ENCODE results near the gene ATN1. TPM values are rescaled to one million over a fixed set of nuclear protein-coding genes. Genes with fewer than 3 reads are reported as not detected.
"Not testable (repeated sequence)": the region's sequence is repeated elsewhere in the genome, so short reads cannot be mapped to it uniquely, and the experiment has no call there.

Gene ATN1
- total and polyA plus RNA-seq, 2 of the 8 experiments (the other 6 are each of a cell fraction or from before 2014, with no cell fraction given), result 20.6 to 73.4 TPM

DNA sequence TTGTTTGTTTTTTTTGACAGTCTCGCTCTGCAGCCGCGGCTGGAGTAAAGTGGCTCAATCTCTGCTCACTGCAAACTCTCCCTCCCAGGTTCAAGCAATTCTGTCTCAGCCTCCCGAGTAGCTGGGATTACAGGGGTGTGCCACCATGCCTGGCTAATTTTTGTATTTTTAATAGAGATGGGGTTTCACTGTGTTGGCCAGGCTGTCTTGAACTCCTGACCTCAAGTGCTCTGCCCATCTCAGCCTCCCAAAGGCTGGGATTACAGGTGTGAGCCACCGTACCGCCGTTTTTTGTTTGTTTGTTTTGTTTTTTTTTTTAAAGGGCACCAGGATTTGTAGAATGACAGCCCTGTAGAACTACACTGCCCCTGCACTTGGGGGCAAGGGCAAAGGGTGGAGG lies 39.0 kb upstream of the ATN1 start:
- ChIA-PET POLR2A (ENCODE audit: partially characterized antibody) (interaction anchor here (1.9 to 7.8 kb wide), 3 partner anchors 8 to 22 kb away, joined by 10 to 86 read pairs (median 26); partner anchors contain the start of genes SPSB2 and TPI1), CTCF (ENCODE audit: partially characterized antibody) (interaction anchor here (1.4 kb wide), 1 partner anchor 15 kb away, joined by 5 read pairs; no protein-coding TSS in a partner anchor)
- not testable (repeated sequence) for H3K27ac ChIP-seq (ENCODE audit: low read depth, low read length); FAIRE-seq; H3K4me3 ChIP-seq (ENCODE audit: extremely low read depth in 1 of 4, insufficient read depth in 2 of 4, low read depth in 3 of 4, low read length in 4 of 4); H3K9me3 ChIP-seq (ENCODE audit: insufficient read depth in 2 of 2, low read depth in 1 of 2, low read length in 1 of 2); H3K18ac ChIP-seq (ENCODE audit: extremely low read depth, low read length); H2AK5ac ChIP-seq (ENCODE audit: low read depth, low read length); H4K20me1 ChIP-seq (replicated peaks in 1 of 2; ENCODE audit: control insufficient read depth in 1 of 2, insufficient read depth in 2 of 2, low read length in 2 of 2); H3K4ac ChIP-seq (replicated peaks; ENCODE audit: insufficient read length, low read depth, low read length); H3K79me2 ChIP-seq (ENCODE audit: control insufficient read depth in 1 of 2, insufficient read depth in 2 of 2, low read length in 2 of 2); H4K91ac ChIP-seq (replicated peaks; ENCODE audit: insufficient read length, low read length); H3K23ac ChIP-seq (ENCODE audit: insufficient read length); H4K8ac ChIP-seq (ENCODE audit: extremely low read depth, insufficient read depth, low read length); H2BK120ac ChIP-seq (replicated peaks; ENCODE audit: low read depth, low read length); H2BK15ac ChIP-seq (ENCODE audit: low read length); H3K14ac ChIP-seq (ENCODE audit: insufficient read length); H3K4me2 ChIP-seq (ENCODE audit: insufficient read depth in 1 of 2, low read depth in 2 of 2, low read length in 2 of 2); H2AFZ ChIP-seq (ENCODE audit: low read length); H2BK20ac ChIP-seq (ENCODE audit: low read length); H3K27me3 ChIP-seq (replicated peaks in 1 of 4; ENCODE audit: control insufficient read depth in 3 of 4, extremely low read depth in 1 of 4, insufficient read depth in 3 of 4, low read length in 3 of 4); H3K9ac ChIP-seq (replicated peaks in 1 of 4; ENCODE audit: extremely low read depth in 1 of 4, low read depth in 3 of 4, low read length in 3 of 4); H3K79me1 ChIP-seq (ENCODE audit: low read depth, low read length); H3K23me2 ChIP-seq (ENCODE audit: low read depth, low read length); H2BK12ac ChIP-seq (ENCODE audit: low read depth, low read length); H2BK5ac ChIP-seq (ENCODE audit: low read depth, low read length); DNase-seq (ENCODE audit: low read depth in 1 of 2, low spot score in 2 of 2); H4K5ac ChIP-seq (ENCODE audit: insufficient read length, low read depth, low read length); H3K56ac ChIP-seq (replicated peaks; ENCODE audit: insufficient read length, low read depth, low read length)
- H3K36me3 ChIP-seq (ENCODE audit: control insufficient read depth in 2 of 4, insufficient read depth in 4 of 4, low read length in 3 of 4), result peaks cover 0 to 15% (median 1%) of the 10 kb centered on the region in 4 experiments; a peak in 4 of 8 replicates
- peaks cover 2 to 13% (median 8%) of the 10 kb centered on the region in 4 experiments; a peak in 6 of 7 replicates for H3K4me1 ChIP-seq (replicated peaks in 1 of 4; ENCODE audit: control insufficient read depth in 3 of 4, insufficient read depth in 4 of 4, low read length in 3 of 4)
- 86% methylated on average over 7 of the region's 7 CpGs; no CpG with 5 or more reads in 1 of the 2 experiments for WGBS, 2 experiments (ENCODE audit: extremely low coverage in 1 of 2, insufficient coverage in 1 of 2, insufficient read length in 1 of 2, insufficient replicate concordance in 2 of 2, low coverage in 1 of 2, low lambda C conversion rate in 2 of 2, missing lambda C conversion rate in 1 of 2)

Measured in H1 (cell line).